Stimulated activated CD8-positive, alpha-beta memory T cell treated with anti-CD3 and anti-CD28 coated beads, Interleukin-7, amount 100 ng/mL, for 4 hours (primary cell): ENCODE measurements around the gene WWOX.

Experiments used
- DNase-seq, 2 donors: peaks; one replicate each; pipeline ENCODE4 v3.0.0-alpha.2; 2020; ENCODE audit warnings: low read depth in 2 of 2

Gene WWOX

GRCh38 chr16:78271981-78272380 is 172.5 kb downstream of the WWOX start:
- DNase-seq: no peak

- no peak for DNase-seq
Measured at GRCh38 chr16:78274771-78275170, 175.3 kb downstream of the WWOX start.

GRCh38 chr16:78275420-78275819 is 176.0 kb downstream of the WWOX start:
- no peak for DNase-seq

GRCh38 chr16:78277321-78278055 is 178.0 kb downstream of the WWOX start:
- no peak for DNase-seq

- no peak for DNase-seq
Measured at GRCh38 chr16:78278056-78278450, 178.6 kb downstream of the WWOX start.

GRCh38 chr16:78281115-78281514 is 181.7 kb downstream of the WWOX start:
- DNase-seq: no peak

- DNase-seq: no peak
Measured at GRCh38 chr16:78283548-78284251, 184.2 kb downstream of the WWOX start.

- DNase-seq: no peak
Measured at GRCh38 chr16:78284326-78284725, 184.9 kb downstream of the WWOX start.

- DNase-seq: no peak
Measured at GRCh38 chr16:78284957-78285434, 185.5 kb downstream of the WWOX start.

- no peak for DNase-seq
Measured at GRCh38 chr16:78285437-78285922, 186.0 kb downstream of the WWOX start.

- no peak for DNase-seq
Measured at GRCh38 chr16:78286065-78286464, 186.6 kb downstream of the WWOX start.

- no peak for DNase-seq
Measured at GRCh38 chr16:78288888-78289287, 189.4 kb downstream of the WWOX start.

- no peak for DNase-seq
Measured at GRCh38 chr16:78289373-78289772, 189.9 kb downstream of the WWOX start.

GRCh38 chr16:78289844-78290277 is 190.4 kb downstream of the WWOX start:
- no peak for DNase-seq

- no peak for DNase-seq
Measured at GRCh38 chr16:78290395-78290794, 190.9 kb downstream of the WWOX start.

GRCh38 chr16:78290872-78291591 is 191.6 kb downstream of the WWOX start:
- DNase-seq: no peak

GRCh38 chr16:78291604-78292003 is 192.2 kb downstream of the WWOX start:
- DNase-seq: no peak

- no peak for DNase-seq
Measured at GRCh38 chr16:78292086-78292843, 192.8 kb downstream of the WWOX start.

- DNase-seq: no peak
Measured at GRCh38 chr16:78292844-78293380, 193.5 kb downstream of the WWOX start.

- no peak for DNase-seq
Measured at GRCh38 chr16:78294538-78295225, 195.2 kb downstream of the WWOX start.
